Naive thymus-derived CD8-positive, alpha-beta T cell (primary cell): ENCODE results near the gene VPS8. TPM values are rescaled to one million over a fixed set of nuclear protein-coding genes. Genes with fewer than 3 reads are reported as not detected.

Source experiments
- ATAC-seq, 2 donors: fragments of 150-1000 bp; cut with Tn5 transposase in 1 of 2; sonication (Bioruptor Pico), chemical (Tn5 transposase) in 1 of 2; 1 replicate in 1 of 2; 2 replicates in 1 of 2; pipeline ENCODE4 v1.10.0; 2021; ENCODE audit warnings: mild to moderate bottlenecking in 2 of 2, moderate library complexity in 2 of 2
- POLR2A ChIA-PET: fragments of 350-600 bp; sonication (Branson Sonifier 250); formaldehyde crosslinking; loops from one replicate; lab custom pipeline; 2021; ENCODE audit warnings: antibody characterized with exemption; lab: Charles Lee
- DNase-seq, 10 donors: peaks; one replicate each; pipeline versions ENCODE4 v3.0.0 to v3.0.0-alpha.2; 2020 to 2022
- H3K27ac Mint-ChIP-seq, 10 donors: one replicate each; pipeline ENCODE4 v1.8.0; 2020 to 2022; ENCODE audit warnings: mild to moderate bottlenecking in 10 of 10, mixed read lengths in 10 of 10, moderate library complexity in 4 of 10, inconsistent platforms in 1 of 10
- H3K27me3 Mint-ChIP-seq, 5 donors: one replicate each; pipeline ENCODE4 v1.8.0; 2021 to 2022; ENCODE audit warnings: mixed read lengths in 5 of 5
- H3K36me3 Mint-ChIP-seq, 3 donors: one replicate each; pipeline ENCODE4 v1.8.0; 2020 to 2022; ENCODE audit warnings: mixed read lengths in 3 of 3, mild to moderate bottlenecking in 2 of 3, inconsistent platforms in 1 of 3
- H3K4me1 Mint-ChIP-seq, 4 donors: one replicate each; pipeline ENCODE4 v1.8.0; 2021 to 2022; ENCODE audit warnings: mixed read lengths in 4 of 4
- H3K4me3 Mint-ChIP-seq, 10 donors: one replicate each; pipeline ENCODE4 v1.8.0; 2020 to 2022; ENCODE audit warnings: mild to moderate bottlenecking in 10 of 10, mixed read lengths in 10 of 10, moderate library complexity in 6 of 10, inconsistent platforms in 1 of 10
- H3K9me3 Mint-ChIP-seq, 9 donors: one replicate each; pipeline ENCODE4 v1.8.0; 2020 to 2022; ENCODE audit warnings: mixed read lengths in 9 of 9, mild to moderate bottlenecking in 3 of 9, inconsistent platforms in 1 of 9, moderate library complexity in 1 of 9
- polyA plus RNA-seq, 3 donors: library from polyadenylated mRNA; unstranded; fragments of 300-500 nt; fragmentation: Illumina TruSeq; gene quantifications; one replicate each; pipeline ENCODE4 v1.2.3, GENCODE V29; 2021
- total RNA-seq, 8 experiments: library from RNA in 2 of 8; stranded (reverse) in 2 of 8; gene quantifications; one replicate each; pipeline ENCODE4 v1.2.3 and lab custom pipeline; 2021 to 2026

VPS8 gene
- total and polyA plus RNA-seq, 5 experiments from 2014 or later = 19.0 to 105 (median 30.8) TPM

DNA sequence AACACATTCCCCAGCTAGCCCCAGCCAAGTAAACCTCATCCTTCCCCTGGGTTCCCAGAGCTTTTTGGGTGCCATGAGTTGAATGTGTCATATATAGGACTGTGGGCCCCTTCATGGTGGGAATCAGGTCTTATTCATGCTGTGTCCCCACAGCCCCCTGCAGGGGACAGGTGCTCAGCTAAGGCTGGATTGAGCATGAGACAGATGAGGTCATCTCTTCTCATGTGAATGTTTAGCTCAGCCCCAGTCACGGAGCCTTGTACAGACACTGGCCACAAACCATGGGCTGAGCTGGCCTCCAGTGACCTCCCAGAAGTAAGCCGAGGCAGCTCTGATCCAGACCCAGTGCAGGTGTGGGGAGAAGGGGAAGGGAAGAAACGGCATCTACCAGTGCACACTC, 270.2 kb downstream of the VPS8 start:
- DNase-seq (no peak), ATAC-seq (no peak)
- Mint-ChIP-seq H3K9me3 (no peaks in the 10 kb centered on the region), H3K27me3 (peaks cover 0 to 13% (median 0%) of the 10 kb centered on the region in 5 donors), H3K27ac (no peak overlapping the region), H3K36me3 (no peaks in the 10 kb centered on the region), H3K4me1 (no peaks in the 10 kb centered on the region), H3K4me3 (no peak overlapping the region)
- POLR2A ChIA-PET = no interaction called here

DNA sequence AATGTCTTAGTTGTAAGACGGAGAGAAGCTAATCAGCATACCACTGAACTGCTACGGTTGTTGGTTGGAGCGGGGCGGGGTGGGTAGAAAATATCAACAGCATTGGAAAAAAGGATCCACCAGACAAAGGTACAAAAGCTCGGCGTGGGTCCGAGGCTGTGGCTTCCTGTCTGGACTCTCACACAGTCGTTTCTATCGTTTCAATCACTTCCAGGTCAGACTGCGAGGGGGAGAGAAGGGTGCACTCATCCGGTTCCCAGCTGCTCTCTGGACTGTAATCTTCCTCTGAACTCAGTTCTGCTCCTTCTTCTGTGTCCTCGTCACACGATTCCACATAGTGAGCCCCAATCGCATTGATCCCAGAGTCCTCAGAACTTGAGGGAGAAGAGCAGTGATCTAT, 270.9 kb downstream of the VPS8 start:
- ATAC-seq (no peak), DNase-seq (no peak)
- H3K27me3 Mint-ChIP-seq = peaks cover 2 to 15% (median 3%) of the 10 kb centered on the region in 5 donors
- no peak overlapping the region for H3K4me3 Mint-ChIP-seq
- H3K36me3 Mint-ChIP-seq = no peaks in the 10 kb centered on the region
- no peaks in the 10 kb centered on the region for H3K9me3 Mint-ChIP-seq
- H3K4me1 Mint-ChIP-seq = no peaks in the 10 kb centered on the region
- POLR2A ChIA-PET = no interaction called here
- no peak overlapping the region for H3K27ac Mint-ChIP-seq

DNA sequence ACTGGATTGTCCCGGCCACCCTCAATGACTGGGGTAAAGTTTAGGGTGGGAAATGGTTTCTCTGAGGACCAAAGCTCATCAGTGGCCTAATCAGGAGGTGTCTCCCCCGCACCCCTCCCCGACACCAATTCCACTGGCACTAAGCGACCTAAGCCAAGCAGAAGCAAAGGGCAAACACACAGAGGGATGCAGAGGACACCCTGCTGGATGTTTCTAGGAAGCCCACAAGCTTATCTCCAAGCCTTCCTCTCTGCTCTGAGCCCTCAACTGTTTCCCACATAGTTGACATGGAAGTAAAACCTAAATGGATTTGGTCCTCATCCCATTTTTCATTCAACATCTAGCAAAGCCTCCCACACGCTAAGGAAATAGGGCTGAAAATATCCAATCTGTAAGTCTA, 272.4 kb downstream of the VPS8 start:
- ATAC-seq (no peak), DNase-seq (no peak)
- Mint-ChIP-seq H3K27ac (no peak overlapping the region), H3K36me3 (no peaks in the 10 kb centered on the region), H3K4me1 (no peaks in the 10 kb centered on the region), H3K4me3 (no peak overlapping the region), H3K27me3 (peaks cover 2 to 15% (median 3%) of the 10 kb centered on the region in 5 donors), H3K9me3 (no peaks in the 10 kb centered on the region)
- POLR2A ChIA-PET = no interaction called here

DNA sequence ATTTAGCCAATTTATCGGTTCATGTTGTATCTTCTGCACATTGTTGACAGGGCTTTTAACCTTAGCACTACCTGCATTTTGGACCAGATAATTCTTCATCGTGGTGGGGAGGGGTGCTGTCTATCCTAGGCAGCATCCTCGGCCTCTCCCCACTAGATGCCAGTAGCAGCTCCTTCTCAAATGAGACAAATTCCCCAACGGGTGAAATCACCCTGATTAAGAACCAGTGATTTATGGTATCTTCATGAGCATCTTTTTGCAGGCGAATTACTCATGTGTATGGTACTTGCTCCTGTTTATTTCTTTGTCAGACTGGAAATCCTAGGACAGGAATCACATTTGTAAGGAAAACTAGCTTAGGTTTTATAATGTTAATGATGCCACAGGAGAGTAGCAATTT, 272.9 kb downstream of the VPS8 start:
- no peak overlapping the region for H3K27ac Mint-ChIP-seq
- POLR2A ChIA-PET = no interaction called here
- DNase-seq (no peak), ATAC-seq (no peak)
- peaks cover 2 to 15% (median 3%) of the 10 kb centered on the region in 5 donors for H3K27me3 Mint-ChIP-seq
- no peaks in the 10 kb centered on the region for H3K36me3 Mint-ChIP-seq
- H3K4me1 Mint-ChIP-seq = no peaks in the 10 kb centered on the region
- no peaks in the 10 kb centered on the region for H3K9me3 Mint-ChIP-seq
- no peak overlapping the region for H3K4me3 Mint-ChIP-seq

DNA sequence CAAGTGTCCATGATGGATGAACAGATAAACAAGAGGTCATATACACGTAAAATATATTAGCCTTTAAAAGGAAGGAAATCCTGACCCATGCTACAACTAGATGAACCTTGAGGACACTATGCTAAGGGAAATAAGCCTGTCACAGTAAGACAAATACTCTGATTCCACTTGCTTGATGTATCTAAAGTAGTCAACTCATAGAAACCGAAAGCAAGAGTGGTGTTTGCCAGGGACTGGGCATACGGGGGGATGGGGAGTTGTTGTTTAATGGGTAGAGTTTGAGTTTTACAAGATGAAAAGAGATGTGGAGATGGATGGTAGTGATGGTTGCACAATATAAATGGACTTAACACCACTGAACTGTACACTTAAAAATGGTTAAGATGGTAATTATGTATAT, 275.5 kb downstream of the VPS8 start:
- POLR2A ChIA-PET = no interaction called here
- no peak for DNase-seq
- no peaks in the 10 kb centered on the region for H3K36me3 Mint-ChIP-seq
- no peak overlapping the region for H3K4me3 Mint-ChIP-seq
- H3K9me3 Mint-ChIP-seq = no peaks in the 10 kb centered on the region
- H3K27ac Mint-ChIP-seq = peak overlapping the region in 1 of 10 donors; percentile 32
- no peaks in the 10 kb centered on the region for H3K4me1 Mint-ChIP-seq
- no peak for ATAC-seq
- peaks cover 2 to 16% (median 8%) of the 10 kb centered on the region in 5 donors for H3K27me3 Mint-ChIP-seq

DNA sequence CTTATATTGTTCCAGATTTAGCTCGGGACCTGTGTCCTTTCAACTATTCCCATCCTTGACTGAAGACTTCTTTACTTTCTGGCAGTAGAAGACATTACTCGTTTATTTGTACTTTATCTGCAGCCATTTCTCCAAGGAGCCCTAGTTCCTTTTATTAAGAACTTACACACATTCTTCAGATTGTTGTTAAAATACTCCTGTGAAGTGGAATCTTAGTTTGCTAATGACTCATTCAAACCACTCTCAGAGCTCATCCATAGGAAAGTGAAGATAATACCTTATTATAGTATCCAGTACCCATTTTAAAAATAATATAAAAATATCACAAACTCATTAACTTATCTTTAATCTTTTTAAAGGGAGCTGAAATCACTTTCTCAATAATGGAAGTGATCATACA, 277.4 kb downstream of the VPS8 start:
- Mint-ChIP-seq H3K4me3 (no peak overlapping the region), H3K36me3 (no peaks in the 10 kb centered on the region)
- POLR2A ChIA-PET = no interaction called here

DNA sequence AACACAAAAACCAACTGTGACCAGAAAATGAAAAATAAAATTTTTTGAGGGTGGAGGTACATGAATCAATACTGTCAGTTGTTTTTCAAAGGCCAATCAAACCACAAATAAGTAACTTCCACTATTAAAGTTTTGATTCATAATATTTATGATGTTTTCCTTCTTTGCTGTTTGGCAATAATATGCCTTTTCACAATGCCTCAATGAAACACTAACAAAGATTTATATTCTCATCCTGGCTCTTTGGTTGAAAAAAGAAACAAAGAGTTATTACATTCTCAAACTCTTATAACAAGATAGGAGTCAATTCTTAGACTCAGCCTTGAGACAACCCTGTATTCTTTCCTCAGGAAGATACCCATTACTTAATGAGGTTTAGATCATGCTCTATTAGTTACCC, 277.8 kb downstream of the VPS8 start:
- POLR2A ChIA-PET = no interaction called here
- H3K27me3 Mint-ChIP-seq = peaks cover 7 to 26% (median 11%) of the 10 kb centered on the region in 5 donors
- no peak overlapping the region for H3K27ac Mint-ChIP-seq
- DNase-seq = no peak
- H3K36me3 Mint-ChIP-seq = no peaks in the 10 kb centered on the region
- no peaks in the 10 kb centered on the region for H3K9me3 Mint-ChIP-seq
- H3K4me3 Mint-ChIP-seq = no peak overlapping the region
- no peaks in the 10 kb centered on the region for H3K4me1 Mint-ChIP-seq
- no peak for ATAC-seq

More for the DNA sequence above, 277.4 kb downstream of the VPS8 start:
- Mint-ChIP-seq H3K9me3 (no peaks in the 10 kb centered on the region), H3K27ac (no peak overlapping the region), H3K27me3 (peaks cover 7 to 22% (median 11%) of the 10 kb centered on the region in 5 donors), H3K4me1 (no peaks in the 10 kb centered on the region)
- DNase-seq (no peak), ATAC-seq (no peak)

DNA sequence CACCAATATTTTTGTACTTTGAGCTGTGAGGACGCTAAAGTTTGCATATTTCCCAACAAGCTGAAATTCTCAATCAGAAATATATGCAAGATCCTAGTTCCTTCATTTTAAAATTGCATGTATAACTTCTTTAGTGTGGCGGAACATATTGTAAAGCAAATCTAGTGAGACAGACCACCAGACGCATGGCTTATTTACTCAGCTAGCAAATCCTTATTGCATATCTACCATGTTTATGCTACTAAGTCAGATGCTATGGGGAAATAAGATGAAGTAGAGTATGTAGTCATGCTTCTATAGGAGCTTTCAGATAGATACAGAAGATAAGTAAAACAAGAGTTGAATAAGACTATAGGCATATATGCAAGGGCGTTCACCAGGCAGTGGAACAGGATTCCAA, 278.8 kb downstream of the VPS8 start:
- Mint-ChIP-seq H3K27me3 (peaks cover 7 to 27% (median 11%) of the 10 kb centered on the region in 5 donors), H3K27ac (no peak overlapping the region), H3K9me3 (no peaks in the 10 kb centered on the region), H3K4me3 (no peak overlapping the region), H3K36me3 (no peaks in the 10 kb centered on the region), H3K4me1 (no peaks in the 10 kb centered on the region)
- ATAC-seq (no peak), DNase-seq (no peak)
- POLR2A ChIA-PET = no interaction called here

DNA sequence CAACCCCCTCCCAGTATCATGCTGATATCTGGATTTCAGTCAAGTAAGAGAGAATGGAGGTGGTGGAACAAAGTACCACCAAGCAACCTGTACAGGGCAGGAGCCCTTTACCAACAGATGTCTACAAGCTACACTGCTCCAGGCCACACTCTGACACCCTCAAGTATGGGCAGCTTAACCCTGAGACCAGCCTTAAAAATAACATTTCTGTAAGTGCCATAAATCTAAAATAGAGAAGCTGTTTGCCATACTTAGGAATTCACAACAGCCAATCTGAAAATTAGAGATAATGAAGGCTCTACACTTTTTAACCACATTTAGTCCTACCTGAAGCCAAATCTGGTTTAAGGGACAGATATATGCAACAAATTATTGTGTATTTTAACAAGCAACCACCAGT, 281.1 kb downstream of the VPS8 start:
- ATAC-seq = no peak
- Mint-ChIP-seq H3K27ac (no peak overlapping the region), H3K9me3 (no peaks in the 10 kb centered on the region), H3K27me3 (peaks cover 9 to 30% (median 21%) of the 10 kb centered on the region in 5 donors), H3K4me3 (no peak overlapping the region), H3K4me1 (no peaks in the 10 kb centered on the region), H3K36me3 (no peaks in the 10 kb centered on the region)
- POLR2A ChIA-PET = no interaction called here
- no peak for DNase-seq

DNA sequence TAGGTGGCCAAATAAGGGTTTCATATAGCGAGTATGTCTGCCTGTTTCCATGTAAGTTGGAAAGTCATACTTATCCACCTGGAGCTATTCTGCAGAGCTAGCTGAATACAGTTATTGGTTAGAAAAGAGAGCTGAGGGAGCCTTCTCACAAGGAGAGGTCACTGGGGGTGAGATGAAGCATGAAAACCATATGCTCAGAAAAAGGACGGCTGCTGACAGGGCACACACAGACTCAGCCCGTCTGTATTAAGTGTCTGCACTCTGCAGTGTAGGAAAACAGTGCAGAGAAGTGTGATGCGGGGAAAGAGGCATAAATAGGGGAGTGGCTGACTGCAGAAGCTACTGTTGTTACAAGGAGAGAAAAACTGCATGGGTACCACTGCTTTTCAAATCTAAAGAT, 282.7 kb downstream of the VPS8 start:
- Mint-ChIP-seq H3K4me1 (no peaks in the 10 kb centered on the region), H3K9me3 (peaks cover 0 to 7% (median under 1%) of the 10 kb centered on the region in 9 donors), H3K4me3 (no peak overlapping the region), H3K27ac (peak overlapping the region in 1 of 10 donors; percentile 17), H3K27me3 (peaks cover 16 to 42% (median 28%) of the 10 kb centered on the region in 5 donors), H3K36me3 (no peaks in the 10 kb centered on the region)
- DNase-seq (no peak), ATAC-seq (no peak)
- POLR2A ChIA-PET = no interaction called here

Other genes starting within 250 kb of the VPS8 start
- gene MAGEF1, start 100.1 kb upstream of the VPS8 start, total RNA-seq = 10 to 100 TPM; 23.7 to 24.0 TPM
- 10 to 100 TPM; 28.5 to 47.5 (median 34.9) TPM for gene MAGEF1, start 100.1 kb upstream of the VPS8 start, polyA plus RNA-seq